HEK293 (cell line): ENCODE measurements around the gene SPRN.

Experiments
- CTCF ChIP-seq: fragments of 450-650 bp; formaldehyde crosslinking; IDR thresholded peaks from 2 replicates; pipeline ENCODE4 v1.5.1; 2016; ENCODE audit warnings: missing biosample characterization, missing genetic modification characterization
- ZNF777 ChIP-seq: fragments of 450-650 bp; formaldehyde crosslinking; IDR thresholded peaks from 2 replicates; pipeline ENCODE4 v1.5.1; 2017; ENCODE audit warnings: missing biosample characterization, missing genetic modification characterization, borderline replicate concordance
- ZSCAN30 ChIP-seq: fragments of 450-650 bp; IDR thresholded peaks from 2 replicates; pipeline ENCODE4 v1.5.1; 2018; ENCODE audit warnings: missing biosample characterization, mild to moderate bottlenecking, missing genetic modification characterization, moderate library complexity
- ZSCAN4 ChIP-seq: fragments of 450-650 bp; formaldehyde crosslinking; IDR thresholded peaks from 2 replicates; pipeline ENCODE4 v1.5.1; 2017; ENCODE audit warnings: missing biosample characterization, missing genetic modification characterization
- TF ChIP-seq, protein P1 (sequence below): fragments of 450-650 bp; IDR thresholded peaks from 2 replicates; pipeline ENCODE4 v1.5.1; 2018; ENCODE audit warnings: missing biosample characterization, mild to moderate bottlenecking, missing genetic modification characterization
- TF ChIP-seq, protein P2 (sequence below): fragments of 450-650 bp; formaldehyde crosslinking; conservative IDR thresholded peaks from 2 replicates; pipeline ENCODE4 v1.5.1; 2016; ENCODE audit warnings: low read depth, missing biosample characterization, missing genetic modification characterization
- TF ChIP-seq, protein P3 (sequence below): fragments of 450-650 bp; formaldehyde crosslinking; IDR thresholded peaks from 2 replicates; pipeline ENCODE4 v1.5.1; 2016; ENCODE audit warnings: missing biosample characterization, missing genetic modification characterization, borderline replicate concordance

- TF ChIP-seq, protein P1, sequence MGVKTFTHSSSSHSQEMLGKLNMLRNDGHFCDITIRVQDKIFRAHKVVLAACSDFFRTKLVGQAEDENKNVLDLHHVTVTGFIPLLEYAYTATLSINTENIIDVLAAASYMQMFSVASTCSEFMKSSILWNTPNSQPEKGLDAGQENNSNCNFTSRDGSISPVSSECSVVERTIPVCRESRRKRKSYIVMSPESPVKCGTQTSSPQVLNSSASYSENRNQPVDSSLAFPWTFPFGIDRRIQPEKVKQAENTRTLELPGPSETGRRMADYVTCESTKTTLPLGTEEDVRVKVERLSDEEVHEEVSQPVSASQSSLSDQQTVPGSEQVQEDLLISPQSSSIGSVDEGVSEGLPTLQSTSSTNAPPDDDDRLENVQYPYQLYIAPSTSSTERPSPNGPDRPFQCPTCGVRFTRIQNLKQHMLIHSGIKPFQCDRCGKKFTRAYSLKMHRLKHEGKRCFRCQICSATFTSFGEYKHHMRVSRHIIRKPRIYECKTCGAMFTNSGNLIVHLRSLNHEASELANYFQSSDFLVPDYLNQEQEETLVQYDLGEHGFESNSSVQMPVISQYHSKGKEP (tag by site-specific recombination) = no peak
- TF ChIP-seq ZNF777 (tag by site-specific recombination) = no peak
- no peak for TF ChIP-seq ZSCAN30 (tag by site-specific recombination)
- TF ChIP-seq CTCF (tag by site-specific recombination) = no peak
- TF ChIP-seq ZSCAN4 (tag by site-specific recombination) = no peak
- TF ChIP-seq, protein P2, sequence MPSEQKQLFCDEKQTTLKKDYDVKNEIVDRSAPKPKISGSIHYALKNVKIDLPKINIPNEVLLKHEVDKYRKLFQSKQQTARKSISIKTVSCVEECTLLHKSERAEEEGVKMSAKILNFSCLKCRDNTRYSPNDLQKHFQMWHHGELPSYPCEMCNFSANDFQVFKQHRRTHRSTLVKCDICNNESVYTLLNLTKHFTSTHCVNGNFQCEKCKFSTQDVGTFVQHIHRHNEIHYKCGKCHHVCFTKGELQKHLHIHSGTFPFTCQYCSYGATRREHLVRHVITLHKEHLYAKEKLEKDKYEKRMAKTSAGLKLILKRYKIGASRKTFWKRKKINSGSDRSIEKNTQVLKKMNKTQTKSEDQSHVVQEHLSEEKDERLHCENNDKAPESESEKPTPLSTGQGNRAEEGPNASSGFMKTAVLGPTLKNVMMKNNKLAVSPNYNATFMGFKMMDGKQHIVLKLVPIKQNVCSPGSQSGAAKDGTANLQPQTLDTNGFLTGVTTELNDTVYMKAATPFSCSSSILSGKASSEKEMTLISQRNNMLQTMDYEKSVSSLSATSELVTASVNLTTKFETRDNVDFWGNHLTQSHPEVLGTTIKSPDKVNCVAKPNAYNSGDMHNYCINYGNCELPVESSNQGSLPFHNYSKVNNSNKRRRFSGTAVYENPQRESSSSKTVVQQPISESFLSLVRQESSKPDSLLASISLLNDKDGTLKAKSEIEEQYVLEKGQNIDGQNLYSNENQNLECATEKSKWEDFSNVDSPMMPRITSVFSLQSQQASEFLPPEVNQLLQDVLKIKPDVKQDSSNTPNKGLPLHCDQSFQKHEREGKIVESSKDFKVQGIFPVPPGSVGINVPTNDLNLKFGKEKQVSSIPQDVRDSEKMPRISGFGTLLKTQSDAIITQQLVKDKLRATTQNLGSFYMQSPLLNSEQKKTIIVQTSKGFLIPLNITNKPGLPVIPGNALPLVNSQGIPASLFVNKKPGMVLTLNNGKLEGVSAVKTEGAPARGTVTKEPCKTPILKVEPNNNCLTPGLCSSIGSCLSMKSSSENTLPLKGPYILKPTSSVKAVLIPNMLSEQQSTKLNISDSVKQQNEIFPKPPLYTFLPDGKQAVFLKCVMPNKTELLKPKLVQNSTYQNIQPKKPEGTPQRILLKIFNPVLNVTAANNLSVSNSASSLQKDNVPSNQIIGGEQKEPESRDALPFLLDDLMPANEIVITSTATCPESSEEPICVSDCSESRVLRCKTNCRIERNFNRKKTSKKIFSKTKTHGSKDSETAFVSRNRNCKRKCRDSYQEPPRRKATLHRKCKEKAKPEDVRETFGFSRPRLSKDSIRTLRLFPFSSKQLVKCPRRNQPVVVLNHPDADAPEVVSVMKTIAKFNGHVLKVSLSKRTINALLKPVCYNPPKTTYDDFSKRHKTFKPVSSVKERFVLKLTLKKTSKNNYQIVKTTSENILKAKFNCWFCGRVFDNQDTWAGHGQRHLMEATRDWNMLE (tag by site-specific recombination) = no peak
- TF ChIP-seq, protein P3, sequence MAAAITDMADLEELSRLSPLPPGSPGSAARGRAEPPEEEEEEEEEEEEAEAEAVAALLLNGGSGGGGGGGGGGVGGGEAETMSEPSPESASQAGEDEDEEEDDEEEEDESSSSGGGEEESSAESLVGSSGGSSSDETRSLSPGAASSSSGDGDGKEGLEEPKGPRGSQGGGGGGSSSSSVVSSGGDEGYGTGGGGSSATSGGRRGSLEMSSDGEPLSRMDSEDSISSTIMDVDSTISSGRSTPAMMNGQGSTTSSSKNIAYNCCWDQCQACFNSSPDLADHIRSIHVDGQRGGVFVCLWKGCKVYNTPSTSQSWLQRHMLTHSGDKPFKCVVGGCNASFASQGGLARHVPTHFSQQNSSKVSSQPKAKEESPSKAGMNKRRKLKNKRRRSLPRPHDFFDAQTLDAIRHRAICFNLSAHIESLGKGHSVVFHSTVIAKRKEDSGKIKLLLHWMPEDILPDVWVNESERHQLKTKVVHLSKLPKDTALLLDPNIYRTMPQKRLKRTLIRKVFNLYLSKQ (tag by site-specific recombination) = no peak
These were observed 21.6 kb upstream of the SPRN start for GRCh38 chr10:133445751-133446708.
